VCaP (cell line): Measurements from ENCODE around the gene NFKB2.

ENCODE experiments used
- H3K27ac ChIP-seq: fragments of 450-650 bp; 2 replicates; pipeline ENCODE4 v1.5.1; 2017
- TF ChIP-seq, protein P1 (sequence below): fragments of 450-650 bp; conservative IDR thresholded peaks from 2 replicates; pipeline ENCODE4 v1.5.1; 2017; ENCODE audit warnings: mild to moderate bottlenecking, moderate library complexity

The NFKB2 gene

DNA sequence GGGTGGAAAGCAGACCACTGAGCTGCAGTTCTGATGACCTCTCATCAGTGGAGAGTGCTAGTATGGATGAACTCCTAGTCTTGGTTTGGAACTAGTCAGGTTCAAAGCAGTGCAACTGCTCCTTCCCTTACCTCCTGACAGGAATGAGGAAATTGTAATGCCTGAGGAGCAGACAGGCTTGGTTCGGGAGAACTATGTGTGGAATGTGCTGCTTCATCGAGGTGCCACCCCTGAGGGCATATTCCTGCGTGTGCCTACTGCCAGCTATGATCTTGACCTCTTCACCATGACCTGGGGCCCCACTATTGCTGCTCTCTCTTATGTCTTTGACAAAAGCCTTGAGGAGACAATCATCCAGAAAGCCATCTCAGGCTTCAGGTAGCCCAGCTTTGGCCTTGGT lies 27.4 kb upstream of the NFKB2 start:
- no peak overlapping the region for H3K27ac ChIP-seq
- TF ChIP-seq, protein P1, sequence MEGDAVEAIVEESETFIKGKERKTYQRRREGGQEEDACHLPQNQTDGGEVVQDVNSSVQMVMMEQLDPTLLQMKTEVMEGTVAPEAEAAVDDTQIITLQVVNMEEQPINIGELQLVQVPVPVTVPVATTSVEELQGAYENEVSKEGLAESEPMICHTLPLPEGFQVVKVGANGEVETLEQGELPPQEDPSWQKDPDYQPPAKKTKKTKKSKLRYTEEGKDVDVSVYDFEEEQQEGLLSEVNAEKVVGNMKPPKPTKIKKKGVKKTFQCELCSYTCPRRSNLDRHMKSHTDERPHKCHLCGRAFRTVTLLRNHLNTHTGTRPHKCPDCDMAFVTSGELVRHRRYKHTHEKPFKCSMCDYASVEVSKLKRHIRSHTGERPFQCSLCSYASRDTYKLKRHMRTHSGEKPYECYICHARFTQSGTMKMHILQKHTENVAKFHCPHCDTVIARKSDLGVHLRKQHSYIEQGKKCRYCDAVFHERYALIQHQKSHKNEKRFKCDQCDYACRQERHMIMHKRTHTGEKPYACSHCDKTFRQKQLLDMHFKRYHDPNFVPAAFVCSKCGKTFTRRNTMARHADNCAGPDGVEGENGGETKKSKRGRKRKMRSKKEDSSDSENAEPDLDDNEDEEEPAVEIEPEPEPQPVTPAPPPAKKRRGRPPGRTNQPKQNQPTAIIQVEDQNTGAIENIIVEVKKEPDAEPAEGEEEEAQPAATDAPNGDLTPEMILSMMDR = no peak

DNA sequence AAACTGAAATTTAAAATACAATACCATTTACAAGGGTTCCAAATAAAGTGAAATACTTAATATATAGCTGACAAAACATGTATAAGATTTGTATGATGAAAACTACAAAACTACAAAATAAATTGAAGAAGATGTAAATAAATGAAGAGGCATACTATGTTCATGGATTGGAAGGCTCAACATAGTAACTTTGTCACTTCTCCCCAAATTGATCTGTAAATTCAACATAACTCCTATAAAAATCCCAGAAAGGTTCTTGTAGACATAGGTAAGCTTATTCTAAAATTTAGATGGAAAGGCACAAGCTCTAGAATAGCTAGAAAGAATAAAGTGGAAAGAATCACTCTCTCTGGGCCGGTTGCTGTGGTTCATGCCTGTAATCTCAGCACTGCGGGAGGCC lies 24.2 kb upstream of the NFKB2 start:
- H3K27ac ChIP-seq = no peak overlapping the region
- TF ChIP-seq, protein P1 = no peak

DNA sequence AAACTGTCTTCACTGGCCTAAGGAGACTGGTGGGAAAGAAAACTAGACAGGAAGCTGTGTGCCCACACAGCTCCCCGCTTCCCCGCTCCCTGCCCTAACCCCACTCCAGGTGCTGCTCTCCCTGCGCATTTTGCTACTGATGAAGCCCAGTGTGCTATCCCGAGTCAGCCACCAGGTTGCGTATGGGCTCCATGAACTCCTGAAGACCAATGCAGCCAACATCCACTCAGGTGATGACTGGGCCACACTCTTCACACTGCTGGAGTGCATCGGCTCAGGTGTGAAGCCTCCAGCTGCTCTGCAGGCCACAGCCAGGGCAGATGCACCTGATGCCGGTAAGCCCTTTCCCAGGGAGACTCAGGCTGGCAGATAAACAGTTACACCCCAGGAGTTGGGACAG lies 20.3 kb upstream of the NFKB2 start:
- TF ChIP-seq, protein P1 = 0 out of 2 replicates have a peak, but pooled peaks have one; percentile 10
- H3K27ac ChIP-seq = no peak overlapping the region

DNA sequence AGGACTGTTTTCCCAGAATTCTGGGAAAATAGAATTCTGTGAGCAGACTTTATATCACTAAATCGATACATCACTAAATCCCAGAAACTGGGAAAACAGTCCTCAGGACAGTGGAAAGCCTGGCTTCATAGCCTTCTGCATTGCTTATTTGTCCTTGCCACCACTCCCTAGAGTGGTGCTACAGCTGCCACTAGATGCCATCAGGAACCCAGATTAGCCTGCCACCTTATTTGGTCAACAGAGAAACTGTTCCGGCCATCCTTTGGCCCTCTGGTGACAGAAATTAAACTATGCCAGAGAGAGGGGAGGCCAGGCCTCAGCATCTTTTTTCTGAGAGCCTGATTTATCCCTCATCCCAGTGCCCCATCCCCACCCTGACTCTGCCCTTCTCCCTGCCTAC lies 19.6 kb upstream of the NFKB2 start:
- TF ChIP-seq, protein P1 = no peak
- H3K27ac ChIP-seq = no peak overlapping the region

DNA sequence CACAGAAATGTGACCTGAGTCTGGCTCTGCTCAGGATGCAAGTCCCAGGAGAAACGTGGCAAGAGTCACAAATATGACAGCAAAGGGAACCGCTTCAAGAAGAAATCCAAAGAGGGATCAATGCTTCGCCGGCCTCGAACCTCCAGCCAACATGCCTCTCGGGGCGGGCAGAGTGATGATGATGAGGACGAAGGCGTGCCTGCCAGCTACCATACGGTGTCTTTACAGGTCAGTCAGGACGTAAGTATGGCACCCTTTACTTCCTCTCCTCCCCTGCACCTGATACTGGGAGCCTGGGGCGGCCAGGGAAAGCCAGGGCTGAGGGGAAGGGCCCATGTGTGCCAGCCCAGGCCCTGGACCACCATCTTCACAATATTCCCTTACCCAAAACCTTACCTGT lies 18.6 kb upstream of the NFKB2 start:
- TF ChIP-seq, protein P1 = no peak
- H3K27ac ChIP-seq = no peak overlapping the region

DNA sequence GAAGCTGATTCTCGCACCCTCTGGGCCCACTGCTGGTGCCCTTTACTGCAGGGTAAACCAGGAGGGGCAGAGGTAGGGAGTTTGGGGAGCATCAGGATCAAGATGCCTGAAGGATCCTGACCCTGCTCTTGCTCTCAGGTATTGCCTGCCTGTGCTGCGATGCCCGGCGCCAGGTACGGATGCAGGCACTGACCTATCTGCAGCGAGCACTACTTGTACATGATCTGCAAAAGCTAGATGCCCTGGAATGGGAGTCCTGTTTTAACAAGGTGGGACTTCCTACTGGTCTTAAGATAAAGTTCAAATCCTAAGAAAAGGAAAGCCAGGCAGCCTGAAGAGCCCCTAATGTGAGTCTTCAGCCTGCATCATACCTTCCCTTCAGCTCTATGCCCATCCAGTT lies 16.1 kb upstream of the NFKB2 start:
- no peak overlapping the region for H3K27ac ChIP-seq
- TF ChIP-seq, protein P1 = no peak

DNA sequence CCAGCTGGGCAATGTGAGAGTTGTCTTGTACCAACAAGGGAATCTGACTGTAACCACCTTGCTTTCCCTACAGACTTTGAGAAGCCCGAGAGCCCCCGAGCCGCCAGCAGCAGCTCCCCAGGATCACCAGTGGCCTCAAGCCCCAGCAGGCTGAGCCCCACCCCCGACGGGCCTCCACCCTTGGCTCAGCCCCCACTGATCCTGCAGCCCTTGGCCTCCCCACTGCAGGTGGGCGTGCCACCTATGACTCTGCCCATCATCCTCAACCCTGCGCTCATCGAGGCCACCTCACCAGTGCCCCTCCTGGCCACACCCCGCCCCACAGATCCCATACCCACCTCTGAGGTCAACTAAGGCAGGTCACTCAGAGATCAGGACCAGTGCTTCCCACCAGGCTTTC lies 13.5 kb upstream of the NFKB2 start:
- TF ChIP-seq, protein P1 = no peak

DNA sequence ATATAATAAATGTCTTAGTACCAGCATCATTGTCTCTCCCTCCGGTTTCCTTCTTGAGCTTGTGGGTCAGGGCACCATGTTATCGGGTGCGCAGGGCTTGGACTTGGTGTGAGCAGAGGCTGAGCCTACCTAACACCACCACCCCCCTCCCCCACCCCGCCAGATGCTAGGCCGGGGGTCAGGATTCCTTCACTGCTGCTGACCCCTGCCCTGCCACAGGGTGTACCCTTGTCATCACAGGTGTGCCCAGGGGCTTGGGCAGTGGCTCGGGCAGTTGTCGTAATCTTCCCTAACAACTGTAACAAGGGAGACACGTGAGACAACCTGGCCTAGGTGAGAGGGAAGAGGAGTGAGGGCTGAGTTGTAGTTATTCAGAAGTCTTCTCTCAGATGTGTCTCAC lies 12.6 kb upstream of the NFKB2 start:
- TF ChIP-seq, protein P1 = no peak
- H3K27ac ChIP-seq = no peak overlapping the region

More for the DNA sequence above, 13.5 kb upstream of the NFKB2 start:
- no peak overlapping the region for H3K27ac ChIP-seq
